Progenitor cell of endocrine pancreas (in vitro differentiated cells): ENCODE results near the gene NOS1AP. TPM values are rescaled to one million over a fixed set of nuclear protein-coding genes. Genes with fewer than 3 reads are reported as not detected.

Experiments
- DNase-seq: peaks from one replicate; pipeline ENCODE4 v3.0.0; 2021; ENCODE audit warnings: low spot score; ENCODE audit not compliant: unreplicated experiment
- H3K27ac Mint-ChIP-seq: 2 replicates; pipeline ENCODE4 v1.8.0; 2021; ENCODE audit warnings: mild to moderate bottlenecking, moderate library complexity, mixed read lengths
- H3K27me3 Mint-ChIP-seq: 2 replicates; pipeline ENCODE4 v1.8.0; 2021; ENCODE audit warnings: mixed read lengths
- H3K36me3 Mint-ChIP-seq: 2 replicates; pipeline ENCODE4 v1.8.0; 2022; ENCODE audit warnings: mixed read lengths; ENCODE audit not compliant: insufficient read depth
- H3K4me1 Mint-ChIP-seq: 2 replicates; pipeline ENCODE4 v1.8.0; 2021; ENCODE audit warnings: low read depth, mixed read lengths
- H3K4me3 Mint-ChIP-seq: 2 replicates; pipeline ENCODE4 v1.8.0; 2021; ENCODE audit warnings: low read depth, mild to moderate bottlenecking, moderate library complexity, mixed read lengths
- H3K9me3 Mint-ChIP-seq: 2 replicates; pipeline ENCODE4 v1.8.0; 2021; ENCODE audit warnings: low read depth, mixed read lengths
- total RNA-seq: library from RNA; stranded (reverse); gene quantifications from 2 replicates; pipeline ENCODE4 v1.2.1, GENCODE V29; 2021
- TF ChIP-seq, protein P1 (sequence below): fragments of 200-600 bp; sonication (generic); IDR thresholded peaks from one replicate; pipeline ENCODE4 v1.5.0; 2021; ENCODE audit warnings: antibody characterized with exemption, mild to moderate bottlenecking; ENCODE audit not compliant: unreplicated experiment

NOS1AP gene
- total RNA-seq, 1 donor from 2014 or later: 5.6 TPM

DNA sequence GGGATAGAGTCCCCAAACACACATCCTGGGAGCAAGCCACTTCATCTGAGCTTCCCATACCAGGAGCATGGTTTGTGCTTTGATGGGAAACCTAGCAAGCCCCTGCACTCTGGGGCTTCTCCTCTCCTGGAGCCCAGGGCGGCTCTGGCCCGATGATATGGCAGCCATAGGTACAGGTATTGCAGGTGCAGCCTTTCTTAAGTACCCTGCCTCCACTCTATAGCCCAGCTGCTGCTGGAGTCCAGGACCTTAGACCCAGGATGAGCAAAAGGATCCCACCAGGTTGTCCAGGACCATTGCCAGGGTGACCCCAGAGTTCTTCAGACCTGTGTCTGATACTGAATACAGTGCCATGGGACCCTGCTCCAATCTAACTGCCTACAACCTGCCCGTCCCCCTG, 316.2 kb downstream of the NOS1AP start:
- Mint-ChIP-seq H3K9me3 (no peaks in the 10 kb centered on the region), H3K4me1 (peaks cover 19% of the 10 kb centered on the region), H3K27ac (no peak overlapping the region), H3K4me3 (no peak overlapping the region), H3K27me3 (peaks cover 4% of the 10 kb centered on the region), H3K36me3 (no peaks in the 10 kb centered on the region)
- TF ChIP-seq, protein P1, sequence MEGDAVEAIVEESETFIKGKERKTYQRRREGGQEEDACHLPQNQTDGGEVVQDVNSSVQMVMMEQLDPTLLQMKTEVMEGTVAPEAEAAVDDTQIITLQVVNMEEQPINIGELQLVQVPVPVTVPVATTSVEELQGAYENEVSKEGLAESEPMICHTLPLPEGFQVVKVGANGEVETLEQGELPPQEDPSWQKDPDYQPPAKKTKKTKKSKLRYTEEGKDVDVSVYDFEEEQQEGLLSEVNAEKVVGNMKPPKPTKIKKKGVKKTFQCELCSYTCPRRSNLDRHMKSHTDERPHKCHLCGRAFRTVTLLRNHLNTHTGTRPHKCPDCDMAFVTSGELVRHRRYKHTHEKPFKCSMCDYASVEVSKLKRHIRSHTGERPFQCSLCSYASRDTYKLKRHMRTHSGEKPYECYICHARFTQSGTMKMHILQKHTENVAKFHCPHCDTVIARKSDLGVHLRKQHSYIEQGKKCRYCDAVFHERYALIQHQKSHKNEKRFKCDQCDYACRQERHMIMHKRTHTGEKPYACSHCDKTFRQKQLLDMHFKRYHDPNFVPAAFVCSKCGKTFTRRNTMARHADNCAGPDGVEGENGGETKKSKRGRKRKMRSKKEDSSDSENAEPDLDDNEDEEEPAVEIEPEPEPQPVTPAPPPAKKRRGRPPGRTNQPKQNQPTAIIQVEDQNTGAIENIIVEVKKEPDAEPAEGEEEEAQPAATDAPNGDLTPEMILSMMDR: no peak
- no peak for DNase-seq

DNA sequence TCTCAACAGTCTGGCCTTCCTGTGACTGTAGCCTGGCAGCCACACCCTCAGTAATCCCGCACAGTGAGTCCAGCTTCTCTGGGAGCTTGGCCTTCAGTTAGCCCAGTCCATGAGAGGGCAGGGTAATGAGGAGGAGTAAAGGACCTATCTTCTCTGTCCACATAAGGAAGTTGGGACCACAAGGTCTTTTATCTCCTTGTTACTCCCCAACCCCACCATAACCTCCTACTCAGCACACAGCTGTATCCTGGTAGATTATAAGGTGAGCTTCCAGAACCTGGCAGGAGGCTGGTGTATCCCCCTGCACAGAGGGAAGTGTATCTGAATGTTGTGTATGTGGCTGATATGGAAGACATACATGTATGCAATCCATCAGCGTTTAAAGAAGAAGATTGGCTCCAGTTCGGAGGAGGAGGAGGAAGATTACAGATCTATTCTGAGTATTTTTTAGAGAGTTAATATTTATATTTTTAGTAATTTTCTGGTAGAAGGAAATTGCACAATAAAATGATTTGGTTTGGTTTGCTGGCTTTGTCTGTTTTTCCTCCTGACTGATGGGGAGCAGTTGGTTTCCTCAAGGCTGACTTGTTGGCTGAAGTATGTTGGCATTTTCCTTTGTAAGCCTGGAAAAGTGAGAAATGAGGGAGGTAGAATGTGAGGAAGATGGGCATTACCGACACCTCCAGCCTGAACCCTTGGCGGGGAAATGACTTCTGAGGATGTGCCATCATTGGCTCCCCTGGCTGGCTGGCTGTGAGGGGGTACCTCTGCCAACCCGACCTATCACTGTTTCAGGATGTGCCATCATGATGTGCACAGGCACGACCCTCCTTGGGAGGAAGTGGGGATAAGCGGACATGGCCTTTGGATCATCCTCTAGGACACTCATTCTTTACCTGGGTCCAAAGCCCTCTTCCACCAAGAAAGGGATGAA, 317.1 kb downstream of the NOS1AP start:
- Mint-ChIP-seq H3K27me3 (peaks cover 4% of the 10 kb centered on the region), H3K27ac (no peak overlapping the region), H3K4me1 (peaks cover 20% of the 10 kb centered on the region), H3K4me3 (no peak overlapping the region), H3K9me3 (no peaks in the 10 kb centered on the region), H3K36me3 (no peaks in the 10 kb centered on the region)
- TF ChIP-seq, protein P1: no peak
- no peak for DNase-seq

DNA sequence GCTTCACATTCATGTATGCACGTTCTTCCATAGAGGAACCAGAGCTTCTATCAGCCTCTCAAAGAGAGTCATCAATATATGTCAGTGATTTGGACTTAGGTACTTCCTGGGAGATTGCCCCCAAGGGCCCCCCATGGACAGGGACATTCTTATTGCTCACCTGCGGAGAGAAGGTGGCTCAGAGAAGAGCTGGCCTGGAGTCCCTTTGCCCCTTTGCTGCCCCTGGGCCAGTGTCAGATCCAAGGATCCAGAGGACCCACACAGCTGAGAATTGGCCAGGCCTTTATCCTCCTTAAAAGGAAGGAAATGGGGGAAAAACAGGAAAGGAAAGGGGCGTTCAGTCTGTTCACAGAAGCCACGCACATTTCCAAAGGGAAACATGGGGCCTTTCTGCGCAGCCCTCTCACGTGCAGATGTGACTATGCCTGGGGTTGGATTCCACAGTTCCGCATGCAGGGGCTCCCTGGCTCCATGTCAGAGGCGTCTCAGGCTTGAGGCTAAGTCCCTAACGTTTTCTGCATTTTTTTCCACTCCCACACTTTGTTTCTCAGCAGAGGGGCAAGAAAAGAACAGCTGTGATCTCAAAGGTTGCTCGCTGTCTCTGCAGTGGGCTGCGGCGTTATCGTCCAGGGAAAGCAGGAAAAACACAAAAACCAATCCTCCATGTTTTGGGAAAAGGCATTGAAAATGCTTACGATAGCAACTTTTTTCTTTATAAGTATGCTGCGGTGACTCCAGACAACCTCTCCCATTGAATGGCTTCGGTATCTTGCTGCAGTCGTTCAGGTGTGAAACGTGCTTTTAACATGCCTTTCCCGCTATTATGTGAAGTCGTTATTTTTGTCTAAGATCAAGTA, 318.0 kb downstream of the NOS1AP start:
- H3K9me3 Mint-ChIP-seq: no peaks in the 10 kb centered on the region
- TF ChIP-seq, protein P1: no peak
- H3K27ac Mint-ChIP-seq: no peak overlapping the region

DNA sequence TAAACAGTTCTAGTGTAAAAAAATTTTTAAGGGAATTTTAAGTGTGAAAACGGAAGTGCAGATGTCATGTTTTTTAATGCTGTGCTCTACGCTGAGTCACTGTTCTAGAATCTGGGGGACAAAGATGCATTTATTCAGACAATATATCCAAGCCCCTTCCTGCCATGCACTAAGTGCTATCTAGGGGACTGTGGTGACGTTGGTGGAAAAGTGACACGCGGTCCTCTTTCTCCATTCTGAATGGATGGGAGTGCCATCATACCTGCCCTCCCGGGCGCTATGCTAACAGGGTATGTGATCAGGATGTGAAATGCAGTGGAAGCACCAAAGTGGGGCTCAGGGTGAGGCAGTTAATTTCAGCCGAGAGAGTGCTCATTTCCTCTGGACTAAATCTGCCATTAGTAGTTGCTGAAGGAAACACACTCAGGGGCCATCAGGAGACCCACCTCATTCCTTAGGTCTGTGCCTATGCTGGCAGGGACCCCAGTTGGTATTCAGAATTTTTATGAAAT, 318.6 kb downstream of the NOS1AP start:
- H3K27ac Mint-ChIP-seq: no peak overlapping the region
- H3K36me3 Mint-ChIP-seq: no peaks in the 10 kb centered on the region
- TF ChIP-seq, protein P1: no peak
- DNase-seq: no peak
- no peak overlapping the region for H3K4me3 Mint-ChIP-seq
- peaks cover 4% of the 10 kb centered on the region for H3K27me3 Mint-ChIP-seq
- H3K9me3 Mint-ChIP-seq: no peaks in the 10 kb centered on the region
- H3K4me1 Mint-ChIP-seq: peaks cover 20% of the 10 kb centered on the region

More for the DNA sequence above, 318.0 kb downstream of the NOS1AP start:
- Mint-ChIP-seq H3K4me3 (no peak overlapping the region), H3K36me3 (no peaks in the 10 kb centered on the region), H3K4me1 (peaks cover 20% of the 10 kb centered on the region), H3K27me3 (peaks cover 4% of the 10 kb centered on the region)
- no peak for DNase-seq

DNA sequence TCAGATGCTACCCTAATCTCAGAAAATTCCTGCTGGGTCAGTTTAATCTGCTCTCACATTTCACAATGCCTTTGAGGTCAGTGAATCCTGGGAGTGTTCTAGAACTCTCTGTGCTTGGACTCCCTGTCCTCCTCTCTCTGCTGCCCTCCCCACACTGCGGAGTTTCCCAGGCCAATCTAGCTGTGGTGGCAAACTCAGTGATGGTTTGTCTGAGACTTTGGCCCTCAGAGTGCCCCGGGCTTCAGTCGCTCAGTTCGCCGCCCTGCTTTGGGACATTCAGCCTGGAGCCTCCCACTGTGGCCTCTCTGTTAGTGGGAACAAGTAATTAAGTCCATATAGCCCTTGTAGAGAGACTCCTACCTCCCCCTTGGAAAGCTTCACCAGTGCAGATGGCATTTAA, 319.1 kb downstream of the NOS1AP start:
- no peak for DNase-seq
- Mint-ChIP-seq H3K27me3 (peaks cover 4% of the 10 kb centered on the region), H3K4me1 (peaks cover 20% of the 10 kb centered on the region), H3K27ac (no peak overlapping the region), H3K4me3 (no peak overlapping the region), H3K36me3 (no peaks in the 10 kb centered on the region), H3K9me3 (no peaks in the 10 kb centered on the region)
- TF ChIP-seq, protein P1: no peak
